Loucy (cell line): Measurements from ENCODE around the gene RAB22A.
A peak's percentile ranks its signal among the peaks of the same experiment; 100 is the strongest.

ENCODE experiments used
- H2AFZ ChIP-seq: fragments of 200-600 bp; sonication (generic); 2 replicates; pipeline ENCODE4 v1.6.0; 2016; ENCODE audit warnings: antibody characterized with exemption, mild to moderate bottlenecking, low read length, moderate library complexity
- H3F3A ChIP-seq: fragments of 200-600 bp; 2 replicates; pipeline ENCODE4 v1.6.0; 2016; ENCODE audit warnings: antibody characterized with exemption, low read depth, mild to moderate bottlenecking
- H3K27me3 ChIP-seq: fragments of 200-600 bp; sonication (generic); 2 replicates; pipeline ENCODE4 v1.6.1; 2014; ENCODE audit warnings: low read length, mild to moderate bottlenecking; ENCODE audit not compliant: insufficient read depth, poor library complexity, severe bottlenecking
- H3K36me3 ChIP-seq: fragments of 200-600 bp; sonication (generic); 2 replicates; pipeline ENCODE4 v1.6.1; 2016; ENCODE audit warnings: low read length; ENCODE audit not compliant: insufficient read depth
- H3K4me1 ChIP-seq: fragments of 200-600 bp; sonication (generic); 2 replicates; pipeline ENCODE4 v1.5.1; 2014; ENCODE audit warnings: low read length, mild to moderate bottlenecking; ENCODE audit not compliant: insufficient read depth, poor library complexity, severe bottlenecking
- H3K4me2 ChIP-seq: fragments of 200-600 bp; sonication (generic); 2 replicates; pipeline ENCODE4 v1.6.0; 2014; ENCODE audit warnings: antibody characterized with exemption, low read length, low read depth, mild to moderate bottlenecking; ENCODE audit not compliant: poor library complexity, severe bottlenecking
- H3K4me3 ChIP-seq: fragments of 200-600 bp; sonication (generic); 2 replicates; pipeline ENCODE4 v1.5.1; 2014; ENCODE audit warnings: low read length, mild to moderate bottlenecking, mixed read lengths; ENCODE audit not compliant: poor library complexity, severe bottlenecking
- H3K79me2 ChIP-seq: fragments of 200-600 bp; sonication (generic); 2 replicates; pipeline ENCODE4 v1.6.1; 2014; ENCODE audit warnings: low read length; ENCODE audit not compliant: insufficient read depth
- H3K9ac ChIP-seq: fragments of 200-600 bp; sonication (generic); 2 replicates; pipeline ENCODE4 v1.6.0; 2014; ENCODE audit warnings: mild to moderate bottlenecking, low read depth, low read length, moderate library complexity; ENCODE audit not compliant: poor library complexity, severe bottlenecking
- H3K9me2 ChIP-seq: fragments of 200-600 bp; sonication (generic); replicated peaks from 2 replicates; pipeline ENCODE4 v1.6.1; 2016; ENCODE audit warnings: low read depth, low read length, mixed read lengths
- H3K9me3 ChIP-seq: fragments of 200-600 bp; sonication (generic); 2 replicates; pipeline ENCODE4 v1.6.1; 2014; ENCODE audit warnings: mild to moderate bottlenecking, antibody characterized with exemption, low read length, low read depth; ENCODE audit not compliant: insufficient read depth
- H4K20me1 ChIP-seq: fragments of 200-600 bp; sonication (generic); 2 replicates; pipeline ENCODE4 v1.6.0; 2014; ENCODE audit warnings: antibody characterized with exemption, low read length, mild to moderate bottlenecking; ENCODE audit not compliant: insufficient read depth, poor library complexity, severe bottlenecking
- CTCF ChIP-seq: fragments of 200-600 bp; sonication (generic); conservative IDR thresholded peaks from 2 replicates; pipeline ENCODE4 v1.5.1; 2014; ENCODE audit warnings: mild to moderate bottlenecking, antibody characterized with exemption, low read length
- EZH2phosphoT487 ChIP-seq: fragments of 200-600 bp; IDR thresholded peaks from 2 replicates; pipeline ENCODE4 v1.6.1; 2018; ENCODE audit warnings: antibody characterized with exemption, mild to moderate bottlenecking, moderate library complexity, borderline replicate concordance

Gene RAB22A

GRCh38 chr20:58402305-58402704 is 92.8 kb downstream of the RAB22A start:
- H3K36me3 ChIP-seq: no peaks in the 10 kb centered on the region
- peak overlapping the region; percentile 25 for H3K4me2 ChIP-seq
- H3K9me2 ChIP-seq: no peaks in the 10 kb centered on the region
- TF ChIP-seq EZH2phosphoT487: no peak
- peaks cover 29% of the 10 kb centered on the region for H3K4me1 ChIP-seq
- no peaks in the 10 kb centered on the region for H3K27me3 ChIP-seq
- H3K9me3 ChIP-seq: no peaks in the 10 kb centered on the region
- H3K9ac ChIP-seq: no peak overlapping the region
- H3K4me3 ChIP-seq: no peak overlapping the region
- peaks cover 91% of the 10 kb centered on the region for H4K20me1 ChIP-seq
- H2AFZ ChIP-seq: no peak overlapping the region
- H3K79me2 ChIP-seq: peaks cover 100% of the 10 kb centered on the region
- no peaks in the 10 kb centered on the region for H3F3A ChIP-seq

GRCh38 chr20:58402827-58403226 is 93.3 kb downstream of the RAB22A start:
- Histone ChIP-seq H3K9ac (no peak overlapping the region), H3K36me3 (no peaks in the 10 kb centered on the region), H3F3A (no peaks in the 10 kb centered on the region), H3K27me3 (no peaks in the 10 kb centered on the region), H3K79me2 (peaks cover 100% of the 10 kb centered on the region), H3K4me1 (peaks cover 24% of the 10 kb centered on the region), H3K4me2 (no peak overlapping the region), H3K4me3 (no peak overlapping the region), H4K20me1 (peaks cover 91% of the 10 kb centered on the region), H2AFZ (no peak overlapping the region), H3K9me3 (no peaks in the 10 kb centered on the region), H3K9me2 (no peaks in the 10 kb centered on the region)
- TF ChIP-seq CTCF (no peak), EZH2phosphoT487 (no peak)

- no peak overlapping the region for H3K9ac ChIP-seq
- no peak overlapping the region for H3K4me2 ChIP-seq
- peaks cover 100% of the 10 kb centered on the region for H3K79me2 ChIP-seq
- no peaks in the 10 kb centered on the region for H3K9me2 ChIP-seq
- H3K4me1 ChIP-seq: peaks cover 24% of the 10 kb centered on the region
- peaks cover 91% of the 10 kb centered on the region for H4K20me1 ChIP-seq
- TF ChIP-seq CTCF (no peak), EZH2phosphoT487 (no peak)
- no peaks in the 10 kb centered on the region for H3K27me3 ChIP-seq
- H2AFZ ChIP-seq: no peak overlapping the region
- H3K36me3 ChIP-seq: no peaks in the 10 kb centered on the region
- H3K4me3 ChIP-seq: no peak overlapping the region
- no peaks in the 10 kb centered on the region for H3K9me3 ChIP-seq
- H3F3A ChIP-seq: no peaks in the 10 kb centered on the region
Observed at GRCh38 chr20:58403272-58403671, 93.8 kb downstream of the RAB22A start.

GRCh38 chr20:58405504-58406291 is 96.2 kb downstream of the RAB22A start:
- H3K9ac ChIP-seq: no peak overlapping the region
- H3K9me2 ChIP-seq: no peaks in the 10 kb centered on the region
- no peak overlapping the region for H3K4me2 ChIP-seq
- peaks cover 20% of the 10 kb centered on the region for H3K4me1 ChIP-seq
- H4K20me1 ChIP-seq: peaks cover 91% of the 10 kb centered on the region
- peaks cover 100% of the 10 kb centered on the region for H3K79me2 ChIP-seq
- TF ChIP-seq EZH2phosphoT487 (no peak), CTCF (no peak)
- no peak overlapping the region for H2AFZ ChIP-seq
- H3F3A ChIP-seq: no peaks in the 10 kb centered on the region
- H3K27me3 ChIP-seq: no peaks in the 10 kb centered on the region
- no peaks in the 10 kb centered on the region for H3K9me3 ChIP-seq
- no peaks in the 10 kb centered on the region for H3K36me3 ChIP-seq
- no peak overlapping the region for H3K4me3 ChIP-seq
